Endometrial microvascular endothelial cells (primary cell): Measurements from ENCODE around the gene LPAR5. TPM values are rescaled to one million over a fixed set of nuclear protein-coding genes. Genes with fewer than 3 reads are reported as not detected.

Source experiments
- in situ Hi-C: cut with HindIII; loops from 2 replicates; pipeline ENCODE4 v1.10.0; 2017; ENCODE audit warnings: low sequenced_read_pairs, low pct_unique_long_range_greater_than_20kb; ENCODE audit errors: inconsistent ontology term
- total RNA-seq: library from RNA; depleted of rRNA; stranded (reverse); fragments of >200 nt; gene quantifications from one replicate; pipeline ENCODE4 v1.2.3, GENCODE V29; 2015; ENCODE audit errors: inconsistent ontology term

Gene LPAR5
- total RNA-seq, 1 donor from 2014 or later = not detected

- in situ Hi-C loops = no loop called here
Observed at GRCh38 chr12:6574576-6575295, 61.0 kb downstream of the LPAR5 start.

DNA sequence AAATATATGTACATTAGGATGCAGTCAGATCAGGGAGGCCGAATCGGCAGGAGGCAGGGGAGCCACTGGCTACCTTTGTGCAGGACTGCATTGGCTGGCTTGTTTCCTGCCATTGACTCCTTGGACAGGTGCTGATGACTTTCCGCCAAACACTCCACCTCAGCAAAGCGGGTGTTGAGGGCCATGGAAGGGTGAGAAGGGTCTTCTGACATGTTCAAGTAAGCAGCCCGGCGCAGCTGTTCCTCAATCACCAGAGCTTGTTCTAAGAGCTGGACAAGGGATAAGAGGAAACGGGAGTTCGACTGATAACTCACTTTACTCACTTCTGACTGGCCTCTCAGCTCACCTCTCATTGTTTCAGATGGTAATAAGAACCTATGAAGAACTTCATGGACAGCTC lies 62.8 kb downstream of the LPAR5 start:
- in situ Hi-C loops = no loop called here

DNA sequence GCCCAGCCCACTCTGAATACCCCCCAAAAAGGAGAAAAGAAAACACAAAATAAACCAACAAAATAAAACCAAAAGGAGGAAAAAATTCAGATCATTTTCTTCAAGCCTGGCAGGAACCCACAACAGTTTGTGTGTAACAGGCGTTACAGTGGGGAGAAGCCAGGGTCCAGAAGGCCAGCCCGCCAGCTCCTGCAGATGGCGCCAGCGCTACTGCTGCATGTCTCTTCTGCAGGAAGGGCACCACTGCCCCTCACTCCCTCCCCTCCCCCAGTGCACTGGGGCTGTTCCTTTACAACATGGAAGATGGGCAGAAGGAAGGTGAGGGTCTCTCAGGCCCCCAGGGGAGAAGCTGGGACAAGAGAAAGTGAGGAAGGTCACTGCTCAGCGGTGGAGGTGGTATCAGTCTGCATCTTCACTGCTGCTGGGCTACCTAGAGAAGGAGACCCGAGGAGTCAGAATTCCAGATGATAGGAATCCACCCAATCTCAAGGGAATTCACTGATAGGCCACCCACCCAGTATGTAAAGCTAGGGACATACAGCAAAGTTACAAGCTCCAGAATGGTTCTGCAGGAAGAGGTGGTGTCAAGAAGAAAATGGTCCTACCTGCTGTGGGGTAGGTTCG lies 65.4 kb downstream of the LPAR5 start:
- in situ Hi-C loops = no loop called here

DNA sequence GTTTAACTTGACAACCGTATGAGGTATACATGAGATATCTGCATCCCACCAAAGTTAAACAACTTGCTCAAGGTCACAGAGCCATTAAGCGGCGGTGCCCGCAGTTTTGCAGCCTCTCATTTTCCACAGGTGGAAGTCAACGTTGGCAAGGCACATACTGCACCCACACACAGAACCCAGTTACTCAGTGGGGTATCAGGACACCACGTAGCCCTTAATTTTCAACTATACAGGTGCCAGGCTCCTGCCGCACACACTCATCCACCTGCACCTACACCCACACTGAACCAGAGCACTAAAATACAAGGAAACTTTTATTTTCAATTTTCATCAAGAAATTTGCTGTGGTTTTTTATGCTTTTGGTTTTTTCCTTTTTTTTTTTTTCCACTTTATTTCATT lies 66.0 kb downstream of the LPAR5 start:
- in situ Hi-C loops = no loop called here

GRCh38 chr12:6569312-6569711 lies 66.4 kb downstream of the LPAR5 start:
- in situ Hi-C loops = no loop called here

Other genes with a start within 250 kb of the LPAR5 start
- gene CD27, start 191.0 kb downstream of the LPAR5 start, total RNA-seq = not detected
- 18.2 TPM for gene TAPBPL, start 183.9 kb downstream of the LPAR5 start, total RNA-seq
- 2.1 TPM for gene VAMP1, start 165.3 kb downstream of the LPAR5 start, total RNA-seq
- 108 TPM for gene MRPL51, start 142.7 kb downstream of the LPAR5 start, total RNA-seq
- gene NCAPD2, start 141.9 kb downstream of the LPAR5 start, total RNA-seq = 102 TPM
- gene GAPDH, start 101.4 kb downstream of the LPAR5 start, total RNA-seq = 6,670 TPM
- gene IFFO1, start 79.9 kb downstream of the LPAR5 start, total RNA-seq = 15.8 TPM
- gene NOP2, start 67.7 kb downstream of the LPAR5 start, total RNA-seq = 59.6 TPM
- 202 TPM for gene CHD4, start 28.6 kb downstream of the LPAR5 start, total RNA-seq
- not detected for gene ACRBP, start 11.5 kb upstream of the LPAR5 start, total RNA-seq
- 39.5 TPM for gene ING4, start 27.2 kb upstream of the LPAR5 start, total RNA-seq
- gene ZNF384, start 53.4 kb upstream of the LPAR5 start, total RNA-seq = 13.8 TPM
- not detected for gene PIANP, start 64.9 kb upstream of the LPAR5 start, total RNA-seq
- 69.5 TPM for gene COPS7A, start 88.1 kb upstream of the LPAR5 start, total RNA-seq
- gene MLF2, start 117.2 kb upstream of the LPAR5 start, total RNA-seq = 223 TPM
- 238 TPM for gene PTMS, start 130.4 kb upstream of the LPAR5 start, total RNA-seq
- 0.19 TPM for gene LAG3, start 136.6 kb upstream of the LPAR5 start, total RNA-seq
- gene CD4, start 153.6 kb upstream of the LPAR5 start, total RNA-seq = not detected
- 0.19 TPM for gene GPR162, start 185.9 kb upstream of the LPAR5 start, total RNA-seq
- 32.3 TPM for gene P3H3, start 192.4 kb upstream of the LPAR5 start, total RNA-seq
- gene GNB3, start 205.0 kb upstream of the LPAR5 start, total RNA-seq = 0.74 TPM
- gene CDCA3, start 215.3 kb upstream of the LPAR5 start, total RNA-seq = 50.0 TPM
- gene USP5, start 216.2 kb upstream of the LPAR5 start, total RNA-seq = 102 TPM
- gene TPI1, start 231.6 kb upstream of the LPAR5 start, total RNA-seq = 1,455 TPM
- 2.1 TPM for gene SPSB2, start 237.3 kb upstream of the LPAR5 start, total RNA-seq